ENCODE results near the gene FBXL12.

DNA sequence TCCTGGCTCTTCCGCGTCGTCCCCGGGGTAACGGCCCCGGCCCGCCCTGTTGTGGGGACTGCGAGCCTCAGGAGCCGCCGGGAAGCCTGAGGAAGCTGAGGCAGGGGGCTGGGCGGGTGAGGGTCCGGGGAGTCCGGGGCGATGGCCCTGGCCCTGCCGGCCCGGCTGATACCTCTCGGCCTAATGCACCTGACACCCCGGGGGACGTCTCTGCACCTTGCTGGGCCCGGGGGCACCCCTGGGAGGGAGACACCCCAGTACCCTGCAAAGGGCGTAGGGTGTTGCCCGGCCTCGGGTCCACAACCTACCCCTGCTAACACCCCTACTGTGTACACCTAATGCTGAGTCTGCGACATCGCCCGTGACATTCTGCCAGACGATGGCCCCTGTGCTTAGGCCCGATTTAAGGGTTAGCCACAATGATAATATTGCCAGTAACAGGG, 16.6 kb upstream of the FBXL12 start:
- TF ChIP-seq ZNF510 (tag by site-specific recombination; IDR thresholded peaks at IDR 0.05; ENCODE audit: insufficient replicate concordance) = no peak
- TF ChIP-seq, protein P1, sequence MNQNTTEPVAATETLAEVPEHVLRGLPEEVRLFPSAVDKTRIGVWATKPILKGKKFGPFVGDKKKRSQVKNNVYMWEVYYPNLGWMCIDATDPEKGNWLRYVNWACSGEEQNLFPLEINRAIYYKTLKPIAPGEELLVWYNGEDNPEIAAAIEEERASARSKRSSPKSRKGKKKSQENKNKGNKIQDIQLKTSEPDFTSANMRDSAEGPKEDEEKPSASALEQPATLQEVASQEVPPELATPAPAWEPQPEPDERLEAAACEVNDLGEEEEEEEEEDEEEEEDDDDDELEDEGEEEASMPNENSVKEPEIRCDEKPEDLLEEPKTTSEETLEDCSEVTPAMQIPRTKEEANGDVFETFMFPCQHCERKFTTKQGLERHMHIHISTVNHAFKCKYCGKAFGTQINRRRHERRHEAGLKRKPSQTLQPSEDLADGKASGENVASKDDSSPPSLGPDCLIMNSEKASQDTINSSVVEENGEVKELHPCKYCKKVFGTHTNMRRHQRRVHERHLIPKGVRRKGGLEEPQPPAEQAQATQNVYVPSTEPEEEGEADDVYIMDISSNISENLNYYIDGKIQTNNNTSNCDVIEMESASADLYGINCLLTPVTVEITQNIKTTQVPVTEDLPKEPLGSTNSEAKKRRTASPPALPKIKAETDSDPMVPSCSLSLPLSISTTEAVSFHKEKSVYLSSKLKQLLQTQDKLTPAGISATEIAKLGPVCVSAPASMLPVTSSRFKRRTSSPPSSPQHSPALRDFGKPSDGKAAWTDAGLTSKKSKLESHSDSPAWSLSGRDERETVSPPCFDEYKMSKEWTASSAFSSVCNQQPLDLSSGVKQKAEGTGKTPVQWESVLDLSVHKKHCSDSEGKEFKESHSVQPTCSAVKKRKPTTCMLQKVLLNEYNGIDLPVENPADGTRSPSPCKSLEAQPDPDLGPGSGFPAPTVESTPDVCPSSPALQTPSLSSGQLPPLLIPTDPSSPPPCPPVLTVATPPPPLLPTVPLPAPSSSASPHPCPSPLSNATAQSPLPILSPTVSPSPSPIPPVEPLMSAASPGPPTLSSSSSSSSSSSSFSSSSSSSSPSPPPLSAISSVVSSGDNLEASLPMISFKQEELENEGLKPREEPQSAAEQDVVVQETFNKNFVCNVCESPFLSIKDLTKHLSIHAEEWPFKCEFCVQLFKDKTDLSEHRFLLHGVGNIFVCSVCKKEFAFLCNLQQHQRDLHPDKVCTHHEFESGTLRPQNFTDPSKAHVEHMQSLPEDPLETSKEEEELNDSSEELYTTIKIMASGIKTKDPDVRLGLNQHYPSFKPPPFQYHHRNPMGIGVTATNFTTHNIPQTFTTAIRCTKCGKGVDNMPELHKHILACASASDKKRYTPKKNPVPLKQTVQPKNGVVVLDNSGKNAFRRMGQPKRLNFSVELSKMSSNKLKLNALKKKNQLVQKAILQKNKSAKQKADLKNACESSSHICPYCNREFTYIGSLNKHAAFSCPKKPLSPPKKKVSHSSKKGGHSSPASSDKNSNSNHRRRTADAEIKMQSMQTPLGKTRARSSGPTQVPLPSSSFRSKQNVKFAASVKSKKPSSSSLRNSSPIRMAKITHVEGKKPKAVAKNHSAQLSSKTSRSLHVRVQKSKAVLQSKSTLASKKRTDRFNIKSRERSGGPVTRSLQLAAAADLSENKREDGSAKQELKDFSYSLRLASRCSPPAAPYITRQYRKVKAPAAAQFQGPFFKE (tag by site-specific recombination; IDR thresholded peaks at IDR 0.05; ENCODE audit: borderline replicate concordance) = 0 out of 2 replicates have a peak, but pooled peaks have one; percentile 60
- TF ChIP-seq ZNF37A (tag by site-specific recombination; IDR thresholded peaks at IDR 0.05) = no peak
- TF ChIP-seq ZNF548 (tag by site-specific recombination; IDR thresholded peaks at IDR 0.05) = no peak
- no peak for TF ChIP-seq ZNF121 (tag by site-specific recombination; IDR thresholded peaks at IDR 0.05)
- no peak for TF ChIP-seq ZNF416 (tag by site-specific recombination; IDR thresholded peaks at IDR 0.05)
- TF ChIP-seq ZNF239 (tag by site-specific recombination; IDR thresholded peaks at IDR 0.05) = no peak
- no peak for TF ChIP-seq SP2 (tag by site-specific recombination; IDR thresholded peaks at IDR 0.05)
- no peak for TF ChIP-seq SALL2 (tag by site-specific recombination; IDR thresholded peaks at IDR 0.05; ENCODE audit: borderline replicate concordance)
- TF ChIP-seq ZNF202 (tag by site-specific recombination; IDR thresholded peaks at IDR 0.05; ENCODE audit: borderline replicate concordance) = no peak
- TF ChIP-seq, protein P2, sequence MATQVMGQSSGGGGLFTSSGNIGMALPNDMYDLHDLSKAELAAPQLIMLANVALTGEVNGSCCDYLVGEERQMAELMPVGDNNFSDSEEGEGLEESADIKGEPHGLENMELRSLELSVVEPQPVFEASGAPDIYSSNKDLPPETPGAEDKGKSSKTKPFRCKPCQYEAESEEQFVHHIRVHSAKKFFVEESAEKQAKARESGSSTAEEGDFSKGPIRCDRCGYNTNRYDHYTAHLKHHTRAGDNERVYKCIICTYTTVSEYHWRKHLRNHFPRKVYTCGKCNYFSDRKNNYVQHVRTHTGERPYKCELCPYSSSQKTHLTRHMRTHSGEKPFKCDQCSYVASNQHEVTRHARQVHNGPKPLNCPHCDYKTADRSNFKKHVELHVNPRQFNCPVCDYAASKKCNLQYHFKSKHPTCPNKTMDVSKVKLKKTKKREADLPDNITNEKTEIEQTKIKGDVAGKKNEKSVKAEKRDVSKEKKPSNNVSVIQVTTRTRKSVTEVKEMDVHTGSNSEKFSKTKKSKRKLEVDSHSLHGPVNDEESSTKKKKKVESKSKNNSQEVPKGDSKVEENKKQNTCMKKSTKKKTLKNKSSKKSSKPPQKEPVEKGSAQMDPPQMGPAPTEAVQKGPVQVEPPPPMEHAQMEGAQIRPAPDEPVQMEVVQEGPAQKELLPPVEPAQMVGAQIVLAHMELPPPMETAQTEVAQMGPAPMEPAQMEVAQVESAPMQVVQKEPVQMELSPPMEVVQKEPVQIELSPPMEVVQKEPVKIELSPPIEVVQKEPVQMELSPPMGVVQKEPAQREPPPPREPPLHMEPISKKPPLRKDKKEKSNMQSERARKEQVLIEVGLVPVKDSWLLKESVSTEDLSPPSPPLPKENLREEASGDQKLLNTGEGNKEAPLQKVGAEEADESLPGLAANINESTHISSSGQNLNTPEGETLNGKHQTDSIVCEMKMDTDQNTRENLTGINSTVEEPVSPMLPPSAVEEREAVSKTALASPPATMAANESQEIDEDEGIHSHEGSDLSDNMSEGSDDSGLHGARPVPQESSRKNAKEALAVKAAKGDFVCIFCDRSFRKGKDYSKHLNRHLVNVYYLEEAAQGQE (tag by site-specific recombination; IDR thresholded peaks at IDR 0.05) = no peak
- TF ChIP-seq, protein P3, sequence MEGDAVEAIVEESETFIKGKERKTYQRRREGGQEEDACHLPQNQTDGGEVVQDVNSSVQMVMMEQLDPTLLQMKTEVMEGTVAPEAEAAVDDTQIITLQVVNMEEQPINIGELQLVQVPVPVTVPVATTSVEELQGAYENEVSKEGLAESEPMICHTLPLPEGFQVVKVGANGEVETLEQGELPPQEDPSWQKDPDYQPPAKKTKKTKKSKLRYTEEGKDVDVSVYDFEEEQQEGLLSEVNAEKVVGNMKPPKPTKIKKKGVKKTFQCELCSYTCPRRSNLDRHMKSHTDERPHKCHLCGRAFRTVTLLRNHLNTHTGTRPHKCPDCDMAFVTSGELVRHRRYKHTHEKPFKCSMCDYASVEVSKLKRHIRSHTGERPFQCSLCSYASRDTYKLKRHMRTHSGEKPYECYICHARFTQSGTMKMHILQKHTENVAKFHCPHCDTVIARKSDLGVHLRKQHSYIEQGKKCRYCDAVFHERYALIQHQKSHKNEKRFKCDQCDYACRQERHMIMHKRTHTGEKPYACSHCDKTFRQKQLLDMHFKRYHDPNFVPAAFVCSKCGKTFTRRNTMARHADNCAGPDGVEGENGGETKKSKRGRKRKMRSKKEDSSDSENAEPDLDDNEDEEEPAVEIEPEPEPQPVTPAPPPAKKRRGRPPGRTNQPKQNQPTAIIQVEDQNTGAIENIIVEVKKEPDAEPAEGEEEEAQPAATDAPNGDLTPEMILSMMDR (tag by site-specific recombination; IDR thresholded peaks at IDR 0.05) = no peak
- no peak for TF ChIP-seq ZNF560 (tag by site-specific recombination; IDR thresholded peaks at IDR 0.05; ENCODE audit: borderline replicate concordance)
